SW 1271 (cell line): ENCODE data around the gene B4GALT6.

Source experiments
- DNase-seq, 2 experiments: peaks; one replicate each; lab custom pipeline; 2025; lab: John Stamatoyannopoulos, UW

B4GALT6 gene

DNA sequence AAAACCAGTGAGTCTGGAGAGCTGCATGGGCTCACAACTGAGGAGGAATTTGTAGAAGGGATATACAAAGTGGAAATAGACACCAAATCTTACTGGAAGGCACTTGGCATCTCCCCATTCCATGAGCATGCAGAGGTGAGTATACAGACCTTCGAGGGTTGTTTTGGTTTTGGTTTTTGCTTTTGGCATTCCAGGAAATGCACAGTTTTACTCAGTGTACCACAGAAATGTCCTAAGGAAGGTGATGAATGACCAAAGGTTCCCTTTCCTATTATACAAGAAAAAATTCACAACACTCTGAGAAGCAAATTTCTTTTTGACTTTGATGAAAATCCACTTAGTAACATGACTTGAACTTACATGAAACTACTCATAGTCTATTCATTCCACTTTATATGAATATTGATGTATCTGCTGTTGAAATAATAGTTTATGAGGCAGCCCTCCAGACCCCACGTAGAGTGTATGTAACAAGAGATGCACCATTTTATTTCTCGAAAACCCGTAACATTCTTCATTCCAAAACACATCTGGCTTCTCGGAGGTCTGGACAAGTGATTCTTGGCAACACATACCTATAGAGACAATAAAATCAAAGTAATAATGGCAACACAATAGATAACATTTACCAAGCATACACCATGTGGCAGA is 89.1 kb downstream of the B4GALT6 start:
- no peak for DNase-seq

- no peak for DNase-seq
These were observed 91.7 kb downstream of the B4GALT6 start for GRCh38 chr18:31592506-31593157.

DNA sequence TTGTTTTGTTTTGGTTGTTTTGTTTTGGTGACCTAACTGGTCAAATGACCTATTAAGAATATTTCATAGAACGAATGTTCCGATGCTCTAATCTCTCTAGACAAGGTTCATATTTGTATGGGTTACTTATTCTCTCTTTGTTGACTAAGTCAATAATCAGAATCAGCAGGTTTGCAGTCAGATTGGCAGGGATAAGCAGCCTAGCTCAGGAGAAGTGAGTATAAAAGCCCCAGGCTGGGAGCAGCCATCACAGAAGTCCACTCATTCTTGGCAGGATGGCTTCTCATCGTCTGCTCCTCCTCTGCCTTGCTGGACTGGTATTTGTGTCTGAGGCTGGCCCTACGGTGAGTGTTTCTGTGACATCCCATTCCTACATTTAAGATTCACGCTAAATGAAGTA is 92.8 kb downstream of the B4GALT6 start, which contains the start of gene TTR:
Gene TTR (plus strand): TSS at position 250 of the 400 bp plus-strand sequence. CDS start 26 bp downstream, at position 276.
- no peak for DNase-seq

- DNase-seq: no peak
These were observed 93.3 kb downstream of the B4GALT6 start for GRCh38 chr18:31591113-31591512.

GRCh38 chr18:31590570-31590969 is 93.8 kb downstream of the B4GALT6 start:
- no peak for DNase-seq

DNA sequence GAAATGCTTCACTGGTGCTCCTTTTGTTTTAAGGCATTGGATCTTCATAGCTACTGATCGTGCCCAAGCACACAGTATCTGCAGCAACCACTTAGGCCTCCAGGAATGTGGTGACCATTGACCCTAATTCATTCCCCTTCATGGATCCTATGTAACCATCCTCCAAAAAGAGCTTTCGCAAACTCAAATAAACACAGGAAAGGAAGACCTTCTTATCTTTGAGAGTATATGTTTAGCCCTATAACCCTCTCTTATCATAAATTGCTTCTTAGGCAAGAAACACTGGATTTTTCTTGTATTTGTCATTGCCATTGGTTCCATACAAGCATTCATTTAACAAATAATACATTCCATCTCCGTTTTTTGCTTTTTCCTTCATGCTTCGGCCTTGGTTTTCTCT is 96.9 kb downstream of the B4GALT6 start:
- DNase-seq: no peak

DNA sequence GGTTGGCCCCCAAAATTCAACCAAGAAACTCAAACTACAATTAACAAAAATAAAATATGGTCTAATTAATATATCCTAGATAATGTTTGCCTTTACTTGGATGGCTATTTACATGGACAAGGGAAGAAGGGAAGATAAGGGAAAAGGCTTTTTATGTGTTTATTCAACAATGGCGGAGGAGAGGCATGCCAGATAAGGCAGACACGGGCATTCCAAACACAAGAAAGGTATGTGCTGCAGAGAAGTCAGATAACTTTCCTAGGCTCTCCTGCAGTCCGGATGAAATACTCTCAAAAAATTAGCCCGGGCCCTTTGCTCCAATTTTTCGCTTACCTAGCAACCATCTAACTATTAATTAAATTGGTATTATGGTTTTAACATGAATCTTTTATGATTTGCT is 97.8 kb downstream of the B4GALT6 start:
- no peak for DNase-seq

DNA sequence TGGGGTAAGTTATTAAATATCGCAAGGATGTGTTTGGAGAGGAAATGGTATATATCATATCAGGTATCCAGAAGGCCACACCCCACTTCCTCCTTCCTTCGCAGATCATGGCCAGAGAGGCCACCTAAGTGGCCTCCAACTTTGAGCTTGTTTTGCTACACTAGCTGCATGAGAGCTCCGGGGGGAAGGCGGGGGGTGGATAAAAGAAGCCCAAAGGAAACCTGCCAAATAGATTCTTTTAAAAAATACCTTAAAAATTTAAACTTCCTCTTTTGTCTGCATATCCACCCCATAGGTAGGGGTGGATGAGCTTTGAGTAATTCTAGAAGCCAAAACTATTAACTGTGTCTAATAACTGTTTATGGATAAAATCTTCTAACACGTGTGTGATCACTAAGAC is 98.4 kb downstream of the B4GALT6 start:
- DNase-seq: no peak

- no peak for DNase-seq
These were observed 101.1 kb downstream of the B4GALT6 start for GRCh38 chr18:31583185-31583854.

GRCh38 chr18:31581498-31582197 is 102.7 kb downstream of the B4GALT6 start:
- peak in 1 of 2 experiments; percentile 9 for DNase-seq

- no peak for DNase-seq
These were observed 105.0 kb downstream of the B4GALT6 start for GRCh38 chr18:31579375-31579774.

GRCh38 chr18:31578126-31578525 is 106.3 kb downstream of the B4GALT6 start:
- DNase-seq: no peak

DNA sequence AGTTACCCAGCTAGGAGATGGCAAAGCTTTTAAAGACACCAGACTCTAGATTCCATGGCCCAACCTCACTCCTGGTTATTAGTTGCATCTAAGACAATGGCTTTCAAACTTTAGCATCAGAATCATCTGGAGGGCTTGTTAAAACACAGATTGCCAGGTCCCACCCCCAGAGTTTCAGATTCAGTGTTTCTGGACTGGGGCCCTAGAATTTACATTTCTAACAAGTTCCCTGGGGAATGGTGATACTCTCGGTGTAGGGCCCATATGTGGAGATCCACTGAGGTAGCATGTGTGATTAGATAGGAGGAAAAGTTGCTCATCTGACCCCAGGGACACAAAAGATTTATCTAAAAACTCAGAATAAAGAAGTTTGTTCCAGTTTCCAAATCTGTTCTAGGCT is 107.2 kb downstream of the B4GALT6 start:
- no peak for DNase-seq

DNA sequence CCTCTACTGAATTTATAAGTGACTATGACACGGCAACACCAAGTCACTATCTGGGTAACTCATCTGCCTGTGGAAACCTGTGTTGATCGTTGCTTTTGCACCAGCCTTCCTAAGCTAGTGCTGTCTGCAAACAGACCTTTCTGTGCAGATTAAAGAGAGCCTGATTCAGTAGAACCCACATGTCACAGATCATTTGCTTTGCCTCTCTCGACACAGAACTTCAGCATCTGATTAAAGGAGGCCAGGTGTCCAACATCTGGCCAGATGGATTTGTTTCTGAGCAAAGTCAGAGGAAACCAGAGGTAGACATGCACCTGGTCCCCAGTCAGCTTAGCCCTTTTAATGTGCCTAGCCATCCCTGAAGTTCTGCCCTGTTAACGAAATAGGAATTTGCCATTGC is 107.7 kb downstream of the B4GALT6 start:
- no peak for DNase-seq

- DNase-seq: no peak
These were observed 108.7 kb downstream of the B4GALT6 start for GRCh38 chr18:31575515-31576257.

GRCh38 chr18:31574359-31574758 is 110.0 kb downstream of the B4GALT6 start:
- DNase-seq: no peak
